AG04450 (cell line): ENCODE measurements around the gene FILIP1L. TPM values are rescaled to one million over a fixed set of nuclear protein-coding genes. Genes with fewer than 3 reads are reported as not detected.
"Not testable (repeated sequence)": the region's sequence is repeated elsewhere in the genome, so short reads cannot be mapped to it uniquely, and the experiment has no call there.

ENCODE experiments used
- CTCF ChIA-PET: fragments of 300-600, 350-600 bp; formaldehyde crosslinking; extraction: SDS; loops from one replicate; lab custom pipeline; 2022; ENCODE audit warnings: antibody characterized with exemption, inconsistent platforms; lab: Charles Lee
- POLR2A ChIA-PET: fragments of 350-600 bp; formaldehyde crosslinking; extraction: SDS; loops from one replicate; lab custom pipeline; 2021; ENCODE audit warnings: antibody characterized with exemption, inconsistent platforms; lab: Yijun Ruan, JAX
- DNase-seq: peaks from one replicate; pipeline ENCODE4 v3.0.0-alpha.2; 2011; ENCODE audit warnings: low read depth, low spot score
- H3K27ac ChIP-seq: one replicate; pipeline ENCODE4 v1.5.1; 2012; ENCODE audit warnings: low read depth, low read length, control low read depth
- H3K27me3 ChIP-seq: one replicate; pipeline ENCODE4 v1.6.0; 2012; ENCODE audit warnings: low read length; ENCODE audit not compliant: control insufficient read depth, insufficient read depth
- H3K4me3 ChIP-seq: 2 replicates; pipeline ENCODE4 v1.5.1; 2011; ENCODE audit warnings: mild to moderate bottlenecking, low read depth, low read length, control low read depth
- H3K9me3 ChIP-seq: 2 replicates; pipeline ENCODE4 v1.5.1; 2012; ENCODE audit warnings: low read length; ENCODE audit not compliant: control insufficient read depth, insufficient read depth
- polyA plus RNA-seq: library from polyadenylated mRNA; depleted of rRNA; stranded (reverse); fragments of >200 nt; gene quantifications from 2 replicates; pipeline ENCODE4 v1.2.3, GENCODE V29; 2011
- TF ChIP-seq, protein P1 (sequence below): IDR thresholded peaks from 2 replicates; pipeline ENCODE4 v1.5.1; 2011; ENCODE audit warnings: low read depth, low read length, control low read depth, inconsistent platforms

Gene FILIP1L
- polyA plus RNA-seq, 1 experiment = 75.5 TPM

DNA sequence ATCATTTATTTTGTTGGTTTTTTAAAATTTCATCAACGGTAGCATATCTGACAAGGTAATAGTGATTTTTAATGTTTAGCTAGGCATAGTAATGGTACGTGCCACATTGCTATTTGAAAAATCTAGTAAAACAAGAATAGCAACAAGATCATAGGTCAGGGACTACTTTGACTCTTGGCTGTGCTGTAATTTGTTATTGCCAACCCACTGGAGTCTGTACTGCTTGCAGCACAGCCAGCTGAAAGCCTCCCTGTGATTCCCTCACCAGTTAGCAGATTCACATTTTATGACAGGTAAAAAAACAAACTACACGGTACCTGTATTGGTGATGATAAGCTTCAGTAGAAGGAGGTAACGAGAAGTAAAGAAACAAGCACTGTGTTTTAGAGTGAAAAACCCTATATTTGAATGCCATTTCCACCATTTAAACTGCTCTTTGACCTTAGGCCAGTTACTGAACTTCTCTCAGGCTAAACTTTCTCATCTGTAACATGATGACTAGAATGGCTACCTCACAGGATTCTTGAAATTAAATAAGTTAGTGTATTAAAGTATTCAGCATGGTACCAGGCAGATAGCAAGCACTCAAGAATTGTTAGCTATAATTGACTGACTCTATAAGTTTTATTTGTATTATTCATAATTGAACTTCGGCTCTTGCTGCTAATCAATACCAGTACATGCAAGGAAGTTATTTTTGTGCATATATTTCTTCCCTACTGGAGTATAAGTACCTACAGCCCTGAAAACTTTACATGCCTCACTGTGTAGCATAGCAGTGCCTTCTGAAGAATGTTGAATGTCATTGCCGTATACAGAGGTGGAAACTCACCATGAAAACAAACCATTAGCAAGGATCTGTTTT lies 16.1 kb downstream of the FILIP1L start:
- DNase-seq = no peak
- no peak overlapping the region for H3K4me3 ChIP-seq
- CTCF ChIA-PET = interaction anchor here (0.9 to 1.4 kb wide), 2 partner anchors 21 to 255 kb away, joined by 3 to 4 read pairs; no protein-coding TSS in a partner anchor
- TF ChIP-seq, protein P1, sequence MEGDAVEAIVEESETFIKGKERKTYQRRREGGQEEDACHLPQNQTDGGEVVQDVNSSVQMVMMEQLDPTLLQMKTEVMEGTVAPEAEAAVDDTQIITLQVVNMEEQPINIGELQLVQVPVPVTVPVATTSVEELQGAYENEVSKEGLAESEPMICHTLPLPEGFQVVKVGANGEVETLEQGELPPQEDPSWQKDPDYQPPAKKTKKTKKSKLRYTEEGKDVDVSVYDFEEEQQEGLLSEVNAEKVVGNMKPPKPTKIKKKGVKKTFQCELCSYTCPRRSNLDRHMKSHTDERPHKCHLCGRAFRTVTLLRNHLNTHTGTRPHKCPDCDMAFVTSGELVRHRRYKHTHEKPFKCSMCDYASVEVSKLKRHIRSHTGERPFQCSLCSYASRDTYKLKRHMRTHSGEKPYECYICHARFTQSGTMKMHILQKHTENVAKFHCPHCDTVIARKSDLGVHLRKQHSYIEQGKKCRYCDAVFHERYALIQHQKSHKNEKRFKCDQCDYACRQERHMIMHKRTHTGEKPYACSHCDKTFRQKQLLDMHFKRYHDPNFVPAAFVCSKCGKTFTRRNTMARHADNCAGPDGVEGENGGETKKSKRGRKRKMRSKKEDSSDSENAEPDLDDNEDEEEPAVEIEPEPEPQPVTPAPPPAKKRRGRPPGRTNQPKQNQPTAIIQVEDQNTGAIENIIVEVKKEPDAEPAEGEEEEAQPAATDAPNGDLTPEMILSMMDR = no peak
- H3K9me3 ChIP-seq = no peaks in the 10 kb centered on the region
- H3K27me3 ChIP-seq = no peaks in the 10 kb centered on the region
- H3K27ac ChIP-seq = no peak overlapping the region
- POLR2A ChIA-PET = no interaction called here

DNA sequence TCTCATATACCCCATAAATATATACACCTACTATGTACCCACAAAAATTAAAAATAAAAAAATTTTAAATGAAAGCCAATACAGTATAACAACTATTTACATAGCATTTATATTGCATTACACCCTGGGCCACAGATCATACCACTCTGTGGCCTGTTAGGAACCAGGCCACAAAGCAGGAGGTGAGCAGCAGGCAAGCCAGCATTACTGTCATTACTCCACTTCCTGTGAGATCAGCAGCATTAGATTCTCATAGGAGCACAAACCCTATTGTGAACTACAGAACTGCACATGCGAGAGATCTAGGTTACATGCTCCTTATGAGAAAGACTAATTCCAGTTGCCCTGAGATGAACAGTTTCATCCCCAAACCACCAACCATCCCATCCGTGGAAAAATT lies 17.4 kb downstream of the FILIP1L start:
- TF ChIP-seq, protein P1 = no peak
- ChIA-PET POLR2A (no interaction called here), CTCF (no interaction called here)
- no peak overlapping the region for H3K27ac ChIP-seq
- H3K9me3 ChIP-seq = no peaks in the 10 kb centered on the region
- H3K27me3 ChIP-seq = no peaks in the 10 kb centered on the region
- no peak for DNase-seq
- no peak overlapping the region for H3K4me3 ChIP-seq

DNA sequence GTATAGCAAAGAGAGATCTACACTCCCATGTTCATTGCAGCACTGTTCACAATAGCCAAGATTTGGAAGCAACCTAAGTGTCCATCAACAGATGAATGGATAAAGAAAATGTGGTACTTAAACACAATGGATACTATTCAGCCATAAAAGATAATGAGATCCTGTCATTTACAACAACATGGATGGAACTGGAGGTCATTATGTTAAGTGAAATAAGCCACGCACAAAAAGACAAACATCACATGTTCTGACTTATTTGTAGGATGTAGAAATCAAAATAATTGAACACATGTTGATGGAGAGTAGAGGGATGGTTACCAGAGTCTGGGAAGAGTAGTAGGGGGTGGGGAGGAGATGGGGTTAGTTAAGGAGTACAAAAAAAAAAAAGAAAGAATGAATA lies 18.0 kb downstream of the FILIP1L start:
- CTCF ChIA-PET, DNase-seq: not testable (repeated sequence)

DNA sequence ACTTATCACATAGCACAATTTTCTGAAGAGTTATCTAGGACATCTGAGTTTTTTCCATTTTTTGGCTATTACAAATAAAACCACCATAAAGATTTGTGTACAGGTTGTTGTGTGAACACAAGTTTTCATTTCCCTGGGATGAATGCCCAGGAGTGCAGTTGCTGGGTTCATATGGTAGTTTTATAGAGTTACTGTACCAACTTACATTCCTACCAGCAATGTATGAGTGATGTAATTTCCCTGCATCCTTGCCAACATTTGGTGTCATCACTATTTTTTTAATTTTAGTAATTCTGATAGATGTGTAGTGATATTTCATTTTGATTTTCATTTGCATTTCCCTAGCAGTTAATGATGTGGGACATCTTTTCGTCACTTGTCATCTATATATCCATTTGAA lies 20.5 kb downstream of the FILIP1L start:
- H3K9me3 ChIP-seq = no peaks in the 10 kb centered on the region
- no peaks in the 10 kb centered on the region for H3K27me3 ChIP-seq
- H3K27ac ChIP-seq = no peak overlapping the region
- TF ChIP-seq, protein P1 = no peak
- POLR2A ChIA-PET = no interaction called here
- no peak overlapping the region for H3K4me3 ChIP-seq
- CTCF ChIA-PET = interaction anchor here (0.7 to 1.5 kb wide), 3 partner anchors 10 to 251 kb away, joined by 3 to 5 read pairs (median 5); no protein-coding TSS in a partner anchor
- no peak for DNase-seq

More for the DNA sequence above, 18.0 kb downstream of the FILIP1L start:
- H3K9me3 ChIP-seq, H3K4me3 ChIP-seq, POLR2A ChIA-PET, H3K27me3 ChIP-seq, H3K27ac ChIP-seq: not testable (repeated sequence)

DNA sequence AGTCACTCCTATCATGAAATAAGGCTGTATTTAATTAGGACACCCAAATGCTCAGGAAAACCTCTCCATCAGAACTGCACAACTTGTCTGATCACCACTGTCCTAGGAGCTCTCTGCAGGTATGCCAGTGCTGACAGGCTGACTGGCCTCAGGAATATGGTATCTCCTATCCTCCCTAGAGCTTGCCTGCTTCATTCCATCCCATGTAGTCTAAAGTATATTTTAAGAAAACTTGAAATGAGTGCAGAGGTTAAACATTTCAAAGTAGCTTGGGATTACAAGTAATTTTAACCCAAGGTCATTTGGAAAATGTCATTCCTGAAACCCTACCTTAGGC lies 23.7 kb downstream of the FILIP1L start:
- ChIA-PET CTCF (interaction anchor here (0.9 to 3.7 kb wide), 9 partner anchors 14 to 259 kb away, joined by 3 to 20 read pairs (median 5); no protein-coding TSS in a partner anchor), POLR2A (interaction anchor here (0.9 kb wide), 1 partner anchor 8 kb away, joined by 3 read pairs; no protein-coding TSS in a partner anchor)
- Histone ChIP-seq H3K27ac (no peak overlapping the region), H3K27me3 (no peaks in the 10 kb centered on the region), H3K4me3 (no peak overlapping the region), H3K9me3 (no peaks in the 10 kb centered on the region)
- DNase-seq = no peak
- TF ChIP-seq, protein P1 = no peak
